DND-41 (cell line): ENCODE data around the gene TPD52L1.

ENCODE experiments used
- EZH2 ChIP-seq: IDR thresholded peaks from 3 replicates; pipeline ENCODE4 v1.6.1; 2012; ENCODE audit warnings: borderline replicate concordance, low read depth, mild to moderate bottlenecking, moderate library complexity, low read length, inconsistent platforms; ENCODE audit not compliant: severe bottlenecking
- TF ChIP-seq, protein P1 (sequence below): IDR thresholded peaks from 2 replicates; pipeline ENCODE4 v1.5.1; 2012; ENCODE audit warnings: borderline replicate concordance, low read length, moderate library complexity, mild to moderate bottlenecking; ENCODE audit not compliant: poor library complexity, severe bottlenecking; ENCODE audit errors: extremely low read depth

- no peak for TF ChIP-seq EZH2
- TF ChIP-seq, protein P1, sequence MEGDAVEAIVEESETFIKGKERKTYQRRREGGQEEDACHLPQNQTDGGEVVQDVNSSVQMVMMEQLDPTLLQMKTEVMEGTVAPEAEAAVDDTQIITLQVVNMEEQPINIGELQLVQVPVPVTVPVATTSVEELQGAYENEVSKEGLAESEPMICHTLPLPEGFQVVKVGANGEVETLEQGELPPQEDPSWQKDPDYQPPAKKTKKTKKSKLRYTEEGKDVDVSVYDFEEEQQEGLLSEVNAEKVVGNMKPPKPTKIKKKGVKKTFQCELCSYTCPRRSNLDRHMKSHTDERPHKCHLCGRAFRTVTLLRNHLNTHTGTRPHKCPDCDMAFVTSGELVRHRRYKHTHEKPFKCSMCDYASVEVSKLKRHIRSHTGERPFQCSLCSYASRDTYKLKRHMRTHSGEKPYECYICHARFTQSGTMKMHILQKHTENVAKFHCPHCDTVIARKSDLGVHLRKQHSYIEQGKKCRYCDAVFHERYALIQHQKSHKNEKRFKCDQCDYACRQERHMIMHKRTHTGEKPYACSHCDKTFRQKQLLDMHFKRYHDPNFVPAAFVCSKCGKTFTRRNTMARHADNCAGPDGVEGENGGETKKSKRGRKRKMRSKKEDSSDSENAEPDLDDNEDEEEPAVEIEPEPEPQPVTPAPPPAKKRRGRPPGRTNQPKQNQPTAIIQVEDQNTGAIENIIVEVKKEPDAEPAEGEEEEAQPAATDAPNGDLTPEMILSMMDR = no peak
Measured at GRCh38 chr6:125138083-125138482, 15.5 kb upstream of the TPD52L1 start.
